ENCODE data around the gene HAPLN3.
A peak's percentile ranks its signal among the peaks of the same experiment; 100 is the strongest.
"Not testable (repeated sequence)": the region's sequence is repeated elsewhere in the genome, so short reads cannot be mapped to it uniquely, and the experiment has no call there.

The HAPLN3 gene

GRCh38 chr15:88894819-88895767 lies at the start of gene HAPLN3:
TSS of gene HAPLN3 (minus strand) at chr15:88895544. CDS start at chr15:88887298, 8,246 bp downstream.
- peak; percentile 62 for DNase-seq

DNA sequence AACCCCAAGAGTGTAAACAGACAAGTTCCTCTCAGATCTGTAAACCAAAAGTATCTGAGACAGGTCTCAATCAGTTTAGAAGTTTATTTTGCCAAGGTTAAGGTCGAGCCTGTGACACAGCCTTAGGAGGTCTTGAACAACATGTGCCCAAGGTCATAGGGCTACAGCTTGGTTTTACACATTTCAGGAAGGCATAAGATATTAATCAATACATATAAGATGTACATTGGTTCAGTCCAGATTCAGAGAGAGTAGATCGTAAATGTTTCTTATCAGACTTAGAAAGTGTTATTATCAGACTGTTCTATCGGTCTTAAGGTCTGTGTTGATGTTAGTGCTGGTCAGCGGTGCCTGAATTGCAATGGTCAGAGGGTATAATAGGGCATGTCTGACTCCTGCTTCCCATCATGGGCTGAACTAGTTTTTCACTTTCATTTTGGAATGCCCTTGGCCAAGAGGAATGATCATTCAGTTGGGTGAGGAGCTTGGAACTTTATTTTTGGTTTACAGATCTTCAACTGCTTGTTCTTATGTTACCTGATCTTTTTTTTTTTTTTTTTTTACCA lies 44.8 kb upstream of the HAPLN3 start:
- DNase-seq, result no peak

- DNase-seq, result no peak
These were observed 44.1 kb upstream of the HAPLN3 start for GRCh38 chr15:88939486-88939806.

DNA sequence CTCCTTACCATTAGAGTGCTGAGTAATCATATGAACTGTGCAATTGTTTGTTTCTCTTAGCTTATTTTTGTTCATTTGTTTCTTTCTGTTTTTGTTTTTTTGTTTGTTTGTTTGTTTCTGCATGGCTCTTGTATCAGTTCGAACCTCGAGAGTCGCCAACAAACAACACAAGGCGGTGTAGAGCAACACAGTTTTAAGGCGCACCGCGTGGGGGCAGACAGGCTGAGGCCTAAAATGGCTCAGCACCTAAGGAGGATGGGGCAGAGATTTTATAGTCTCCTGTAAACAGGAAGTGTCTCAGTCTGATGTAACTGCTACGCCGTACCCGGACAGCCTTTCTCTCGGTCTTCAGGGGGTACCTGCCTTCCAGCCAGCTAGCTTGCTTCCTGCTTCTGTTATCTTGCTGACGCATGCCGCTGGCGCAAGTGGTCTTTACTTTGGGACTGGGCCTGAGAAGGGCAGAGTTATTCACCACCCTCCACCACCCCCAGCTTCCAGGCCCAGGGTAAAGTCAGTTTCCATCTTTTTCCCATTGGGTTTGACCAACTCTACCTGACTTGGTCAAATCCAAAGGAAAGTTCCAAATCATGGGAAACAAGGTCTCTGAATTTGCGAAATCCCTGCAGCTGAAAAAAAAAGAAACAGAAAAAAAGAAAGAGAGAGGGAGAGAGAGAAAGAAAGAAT lies 43.6 kb upstream of the HAPLN3 start:
- DNase-seq, result no peak

DNA sequence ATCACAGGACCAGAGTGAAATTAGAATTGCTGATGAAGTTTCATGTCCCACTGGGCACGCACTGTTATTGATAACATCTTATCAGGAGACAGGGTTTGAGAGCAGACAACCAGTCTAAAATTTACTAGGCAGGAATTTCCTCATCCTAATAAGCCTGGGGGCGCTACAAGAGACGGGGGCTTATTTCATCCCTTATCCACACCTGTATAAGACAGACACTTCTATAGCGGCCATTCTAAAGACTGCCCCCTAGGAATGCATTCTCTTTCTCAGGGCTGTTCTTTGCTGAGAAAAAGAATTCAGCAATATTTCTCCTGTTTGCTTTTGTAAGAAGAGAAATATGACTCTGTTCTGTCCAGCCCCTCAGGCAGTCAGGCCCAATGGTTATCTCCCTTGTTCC lies 39.1 kb upstream of the HAPLN3 start:
- not testable (repeated sequence) for DNase-seq

DNA sequence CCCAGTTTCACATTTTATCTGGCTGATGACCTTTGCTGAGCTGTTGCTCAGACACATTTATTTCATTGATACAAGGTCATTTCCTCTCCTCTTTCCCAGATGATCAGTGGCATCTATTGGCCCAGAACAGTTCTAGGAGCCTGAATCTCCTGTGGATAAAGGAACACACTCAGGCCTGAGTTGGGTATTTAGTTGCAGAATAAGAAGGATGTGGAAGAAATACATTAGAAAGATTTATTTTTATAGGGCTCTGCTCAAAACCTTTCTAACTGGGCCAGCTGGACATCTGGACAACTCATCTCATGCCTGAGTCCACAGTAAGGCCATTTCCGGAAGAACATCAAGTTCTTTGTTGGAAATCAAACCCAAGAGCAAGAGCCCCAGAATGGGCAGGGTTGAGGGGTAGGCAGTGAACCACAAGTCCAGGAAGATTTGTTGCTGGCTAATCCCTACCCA lies 37.6 kb upstream of the HAPLN3 start:
- DNase-seq, result no peak

DNA sequence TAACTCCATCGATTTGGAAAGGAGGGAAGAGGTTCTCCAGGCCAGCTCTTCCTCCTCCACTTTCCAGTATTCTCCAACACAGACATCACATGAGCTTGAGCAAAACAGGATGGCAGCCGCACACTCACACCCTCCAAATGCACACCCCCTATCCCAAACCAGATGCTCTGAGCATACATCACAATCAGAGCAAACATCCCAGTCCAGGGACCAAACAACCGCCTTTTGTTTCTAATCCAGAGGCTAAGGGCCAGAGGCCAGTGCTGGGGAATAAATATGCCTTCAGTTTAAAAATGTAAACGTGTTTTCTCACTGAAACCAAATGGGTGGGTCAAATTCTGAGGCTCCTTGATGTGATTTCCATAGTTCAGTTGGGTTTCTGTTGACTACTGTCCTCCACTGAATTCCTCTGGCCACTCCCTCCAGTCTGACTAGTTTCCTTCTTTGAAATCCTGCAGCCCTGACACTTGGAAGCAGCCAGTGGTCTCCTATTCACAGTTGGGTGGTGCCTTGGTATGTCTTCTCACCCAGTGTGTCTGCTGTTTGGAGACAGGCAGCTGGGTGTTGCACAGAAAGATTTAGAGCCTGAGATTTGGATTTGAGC lies 37.0 kb upstream of the HAPLN3 start:
- DNase-seq, result no peak

DNA sequence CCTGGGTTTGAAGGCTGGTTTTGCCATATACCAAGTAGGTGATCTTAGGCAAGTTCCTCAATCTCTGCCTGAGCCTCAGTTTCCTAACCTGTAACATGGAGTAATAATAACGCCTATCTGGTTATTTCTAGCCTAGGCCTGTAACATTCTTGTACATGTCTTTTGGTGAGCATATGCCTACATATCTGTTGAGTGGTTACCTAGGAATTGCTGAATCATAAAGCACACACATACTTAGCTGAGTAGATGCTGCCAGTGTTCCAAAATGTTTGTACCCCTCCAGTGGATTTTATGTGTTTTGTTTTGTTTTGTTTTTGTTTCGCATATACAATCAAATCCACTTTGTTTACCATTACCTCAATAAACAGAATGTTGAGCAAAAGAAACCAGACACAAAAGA lies 35.2 kb upstream of the HAPLN3 start:
- DNase-seq, result no peak

GRCh38 chr15:88929358-88930098 lies 34.2 kb upstream of the HAPLN3 start:
- DNase-seq, result not testable (repeated sequence)

GRCh38 chr15:88928192-88928591 lies 32.8 kb upstream of the HAPLN3 start:
- not testable (repeated sequence) for DNase-seq

DNA sequence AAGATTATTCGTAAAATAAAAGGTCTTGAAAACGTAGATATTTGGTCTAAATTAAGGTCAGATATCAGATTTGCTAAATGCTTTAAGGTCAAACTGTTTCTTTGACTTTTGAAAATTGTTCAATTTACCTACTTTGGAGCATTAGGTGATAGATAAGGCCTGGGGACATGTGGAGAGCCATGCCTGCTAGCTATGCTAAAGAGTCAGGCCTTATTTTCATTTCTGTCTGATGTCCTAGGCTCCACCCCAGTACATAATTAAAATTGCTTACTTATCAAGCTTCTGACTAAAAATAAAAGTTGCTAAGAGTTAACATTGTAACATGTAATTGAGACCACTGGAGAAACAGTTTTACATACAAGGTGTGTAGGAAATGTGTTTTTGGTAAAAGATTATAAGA lies 30.3 kb upstream of the HAPLN3 start:
- DNase-seq, result not testable (repeated sequence)

GRCh38 chr15:88920892-88921435 lies 25.6 kb upstream of the HAPLN3 start:
- not testable (repeated sequence) for DNase-seq

DNA sequence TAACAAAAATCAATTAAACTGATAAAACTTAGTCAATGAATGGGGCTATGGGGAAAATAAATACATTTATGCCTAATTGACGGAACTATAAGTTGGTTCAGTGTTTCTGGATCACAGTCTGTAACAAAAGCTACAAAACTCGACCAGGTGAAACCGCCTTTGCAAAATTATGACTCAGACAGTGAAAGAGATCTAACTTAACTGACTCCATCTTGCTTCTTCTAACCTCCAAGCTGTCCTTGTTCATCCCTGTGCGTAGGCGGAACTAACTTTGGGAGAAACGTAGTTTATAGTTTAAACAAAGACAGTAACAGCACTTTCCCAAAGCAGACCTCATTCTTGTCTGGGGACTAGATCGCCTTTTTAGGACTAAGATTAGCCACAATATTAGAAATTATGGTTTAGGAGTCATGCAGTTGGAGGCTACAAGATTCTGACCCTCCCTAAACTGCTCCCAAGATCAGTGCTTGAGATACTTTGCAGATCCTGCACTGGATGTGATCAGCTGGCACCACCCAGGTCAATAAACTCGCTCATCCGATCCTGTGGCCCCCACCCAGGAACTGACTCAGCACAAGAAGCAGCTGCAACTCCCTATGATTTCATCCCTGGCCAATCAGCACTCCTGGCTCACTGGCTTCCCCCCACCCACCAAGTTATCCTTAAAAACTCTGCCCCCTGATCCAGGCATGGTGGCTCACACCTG lies 25.0 kb upstream of the HAPLN3 start:
- no peak for DNase-seq

GRCh38 chr15:88918738-88919137 lies 23.4 kb upstream of the HAPLN3 start:
- DNase-seq, result no peak

DNA sequence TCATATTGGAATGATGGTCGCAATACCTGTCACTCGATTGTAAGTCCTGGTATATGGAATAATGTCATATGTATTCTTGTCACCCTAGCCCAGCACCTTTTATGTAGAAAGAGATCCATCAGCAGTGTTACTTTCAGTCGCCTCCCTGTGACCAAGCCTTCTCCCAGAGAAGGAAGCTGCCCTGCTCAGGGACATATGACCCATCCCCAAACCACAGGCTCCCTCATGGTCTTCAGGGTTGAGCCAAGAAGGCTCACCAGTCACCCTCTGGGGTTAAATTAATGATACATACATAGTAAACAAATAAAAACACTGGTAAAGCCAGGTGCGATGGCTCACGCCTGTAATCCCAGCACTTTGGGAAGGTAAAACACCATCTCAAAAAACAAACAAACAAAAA lies 22.4 kb upstream of the HAPLN3 start:
- DNase-seq, result peak; percentile 1

DNA sequence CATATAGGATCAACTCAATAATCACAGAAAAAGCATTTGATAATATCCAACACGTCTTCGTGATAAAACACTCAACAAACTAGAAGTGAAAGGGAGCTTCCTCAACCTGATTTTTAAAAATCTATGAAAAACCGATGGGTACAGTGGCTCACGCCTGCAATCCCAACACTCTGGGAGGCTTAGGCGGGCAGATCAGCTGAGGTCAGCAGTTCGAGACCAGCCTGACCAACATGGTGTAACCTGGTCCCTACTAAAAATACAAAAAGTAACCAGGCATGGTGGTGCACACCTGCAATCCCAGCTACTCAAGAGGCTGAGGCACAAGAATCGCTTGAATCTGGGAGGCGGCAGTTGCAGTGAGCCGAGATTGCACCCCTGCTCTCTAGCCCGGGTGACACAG lies 20.0 kb upstream of the HAPLN3 start:
- peak; percentile 3 for DNase-seq

DNA sequence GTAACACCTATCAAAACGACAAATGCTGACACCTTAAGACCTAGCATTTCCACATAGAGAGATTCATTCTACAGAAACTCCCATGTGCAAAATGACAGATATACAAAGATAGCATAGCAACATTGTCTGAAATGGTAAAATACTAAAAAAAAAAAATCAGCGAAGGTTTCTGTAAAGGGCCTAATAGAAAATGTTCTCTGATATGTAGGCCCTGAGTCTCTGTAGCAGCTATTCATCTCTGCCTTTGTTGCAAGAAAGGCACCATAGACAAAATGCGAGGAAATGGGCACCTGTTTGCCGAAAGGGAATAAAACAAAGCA lies 18.5 kb upstream of the HAPLN3 start:
- no peak for DNase-seq

GRCh38 chr15:88913017-88913849 lies 17.9 kb upstream of the HAPLN3 start, which contains the start of gene MFGE8:
TSS of gene MFGE8 (minus strand) at chr15:88913379. CDS start at chr15:88913319, 60 bp downstream.
- peak; percentile 87 for DNase-seq

- peak; percentile 48 for DNase-seq
These were observed 17.2 kb upstream of the HAPLN3 start for GRCh38 chr15:88912500-88912921.

DNA sequence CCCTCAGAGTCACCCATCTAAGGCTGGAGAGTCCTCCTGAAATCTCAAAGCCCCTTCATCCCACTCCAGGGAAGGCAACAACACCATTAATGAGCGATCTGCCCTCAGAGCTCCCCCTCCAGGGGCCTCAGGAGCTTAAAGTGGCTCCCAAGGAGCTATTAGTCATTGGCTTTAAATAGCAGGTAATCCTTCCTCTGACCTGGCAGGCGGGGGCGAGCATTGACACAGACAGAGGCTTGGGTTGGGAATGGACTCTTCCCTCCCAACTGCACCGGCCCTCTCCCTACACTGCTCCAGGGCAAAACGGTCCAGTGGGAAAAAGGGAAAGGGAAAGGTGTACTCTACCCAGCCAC lies 16.4 kb upstream of the HAPLN3 start:
- DNase-seq, result no peak

All from femur (tissue), 1 donor.